Stomach (tissue), 9 donors: ENCODE measurements around the gene TIGD1. TPM values are rescaled to one million over a fixed set of nuclear protein-coding genes. Genes with fewer than 3 reads are reported as not detected.
A peak's percentile ranks its signal among the peaks of the same experiment; 100 is the strongest.

Experiments
- DNase-seq, 2 donors: peaks; one replicate each; pipeline versions ENCODE4 v3.0.0 to v3.0.0-alpha.2; 2013 to 2019
- H3K27ac ChIP-seq, 5 donors: fragments of 200-600 bp in 4 of 5; sonication (generic) in 4 of 5; one replicate each; pipeline ENCODE4 v1.5.1; 2013 to 2019; ENCODE audit warnings: mild to moderate bottlenecking in 1 of 5, moderate library complexity in 1 of 5
- H3K27me3 ChIP-seq, 3 donors: fragments of 200-600 bp; sonication (generic); one replicate each; pipeline ENCODE4 v1.5.1; 2017 to 2019; ENCODE audit warnings: mixed run types in 1 of 3
- H3K36me3 ChIP-seq, 4 donors: fragments of 200-600 bp; sonication (generic); 1 replicate in 3 of 4; 2 replicates in 1 of 4; pipeline ENCODE4 v1.5.1; 2016 to 2019
- H3K4me1 ChIP-seq, 4 donors: fragments of 200-600 bp; sonication (generic); one replicate each; pipeline ENCODE4 v1.5.1; 2016 to 2019
- H3K4me3 ChIP-seq, 4 donors: fragments of 200-600 bp; sonication (generic) in 3 of 4; one replicate each; pipeline ENCODE4 v1.5.1; 2016 to 2019; ENCODE audit warnings: mild to moderate bottlenecking in 1 of 4
- H3K9me3 ChIP-seq, 4 donors: fragments of 200-600 bp; sonication (generic); one replicate each; pipeline ENCODE4 v1.5.1; 2016 to 2019
- EP300 ChIP-seq: sonication (generic); formaldehyde crosslinking; IDR thresholded peaks from one replicate; pipeline ENCODE4 v1.6.1; 2017; ENCODE audit warnings: antibody characterized with exemption
- POLR2A ChIP-seq, 4 donors: fragments of 450-650 bp; IDR thresholded peaks; one replicate each; pipeline ENCODE4 v1.6.1; 2016; ENCODE audit warnings: antibody characterized with exemption in 4 of 4, control low read depth in 2 of 4, mild to moderate bottlenecking in 1 of 4, moderate library complexity in 1 of 4
- POLR2AphosphoS5 ChIP-seq, 3 donors: sonication (generic); formaldehyde crosslinking; IDR thresholded peaks; one replicate each; pipeline ENCODE4 v1.6.1; 2016; ENCODE audit warnings: antibody characterized with exemption in 3 of 3
- WGBS, 5 donors: extraction: QIAGEN DNeasy Blood & Tissue Kit in 3 of 5; methylation state at CpG; one replicate each; pipeline versions ENCODE4 v1.1.5 to v1.1.7; 2013 to 2018; 5-methylcytosine and 5-hydroxymethylcytosine counted together
- intact Hi-C: fragments of 100-400 bp; cut with DNase I; formaldehyde crosslinking; loops from one replicate; pipeline ENCODE4 v1.15.1; 2023; ENCODE audit warnings: low total_unique reads
- polyA plus RNA-seq, 3 donors: library from polyadenylated mRNA; stranded (reverse); fragments of 200-250 nt; gene quantifications; one replicate each; pipeline ENCODE4 v1.2.3, GENCODE V29; 2013
- total RNA-seq, 5 donors: library from RNA; depleted of rRNA; stranded (reverse); fragments of >200 nt; gene quantifications; one replicate each; pipeline versions ENCODE4 v1.1.0 to v1.2.3, GENCODE V29; 2014 to 2016
- TF ChIP-seq, protein P1 (sequence below), 7 experiments: fragments of 450-650 bp in 4 of 7; fragments of 200-600 bp in 3 of 7; sonication (generic) in 3 of 7; IDR thresholded peaks; one replicate each; pipeline ENCODE4 v1.5.1; 2016 to 2019; ENCODE audit warnings: antibody characterized with exemption in 7 of 7, control low read depth in 2 of 7, mild to moderate bottlenecking in 1 of 7
- donor health status: healthy with polysubstance abuse.
- donor health status: Bipolar disorder and iron deficiency.
- donor health status: healthy.

The TIGD1 gene
- total and polyA plus RNA-seq, 8 donors: 1.2 to 14.5 (median 6.1) TPM

DNA sequence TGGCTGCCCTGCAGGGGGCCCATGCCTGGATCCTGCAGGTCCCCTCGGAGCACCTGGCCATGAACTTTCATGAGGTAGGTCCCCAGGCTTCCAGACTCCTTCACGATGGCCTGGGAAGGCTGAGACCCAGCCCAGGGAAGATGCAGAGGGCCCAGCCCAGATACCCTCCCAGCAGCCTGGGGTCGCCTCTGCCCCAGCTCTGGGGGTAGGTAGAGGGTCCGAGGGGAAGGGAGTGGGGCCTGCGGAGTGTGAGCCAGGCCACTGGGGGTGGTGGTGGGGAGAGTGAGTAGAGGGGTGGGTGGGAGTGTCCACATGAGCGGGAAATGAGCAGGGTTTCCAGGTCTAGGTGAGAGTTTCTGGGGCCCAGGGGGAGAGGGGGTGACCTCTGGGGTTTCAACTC, 25.6 kb downstream of the TIGD1 start:
- Histone ChIP-seq H3K4me1 (peaks cover 34 to 47% (median 38%) of the 10 kb centered on the region in 4 donors), H3K27me3 (peaks cover 32 to 86% (median 68%) of the 10 kb centered on the region in 3 donors), H3K9me3 (no peaks in the 10 kb centered on the region), H3K27ac (no peak overlapping the region), H3K4me3 (no peak overlapping the region), H3K36me3 (no peaks in the 10 kb centered on the region)
- intact Hi-C loops: loop anchor here (5.0 kb wide), 1 partner anchor 87 kb away; no protein-coding TSS in a partner anchor
- DNase-seq: no peak
- TF ChIP-seq, protein P1, sequence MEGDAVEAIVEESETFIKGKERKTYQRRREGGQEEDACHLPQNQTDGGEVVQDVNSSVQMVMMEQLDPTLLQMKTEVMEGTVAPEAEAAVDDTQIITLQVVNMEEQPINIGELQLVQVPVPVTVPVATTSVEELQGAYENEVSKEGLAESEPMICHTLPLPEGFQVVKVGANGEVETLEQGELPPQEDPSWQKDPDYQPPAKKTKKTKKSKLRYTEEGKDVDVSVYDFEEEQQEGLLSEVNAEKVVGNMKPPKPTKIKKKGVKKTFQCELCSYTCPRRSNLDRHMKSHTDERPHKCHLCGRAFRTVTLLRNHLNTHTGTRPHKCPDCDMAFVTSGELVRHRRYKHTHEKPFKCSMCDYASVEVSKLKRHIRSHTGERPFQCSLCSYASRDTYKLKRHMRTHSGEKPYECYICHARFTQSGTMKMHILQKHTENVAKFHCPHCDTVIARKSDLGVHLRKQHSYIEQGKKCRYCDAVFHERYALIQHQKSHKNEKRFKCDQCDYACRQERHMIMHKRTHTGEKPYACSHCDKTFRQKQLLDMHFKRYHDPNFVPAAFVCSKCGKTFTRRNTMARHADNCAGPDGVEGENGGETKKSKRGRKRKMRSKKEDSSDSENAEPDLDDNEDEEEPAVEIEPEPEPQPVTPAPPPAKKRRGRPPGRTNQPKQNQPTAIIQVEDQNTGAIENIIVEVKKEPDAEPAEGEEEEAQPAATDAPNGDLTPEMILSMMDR (IDR thresholded peaks at IDR 0.05): no peak
- TF ChIP-seq POLR2AphosphoS5 (IDR thresholded peaks at IDR 0.05) (no peak), EP300 (no peak), POLR2A (IDR thresholded peaks at IDR 0.05) (no peak)
- WGBS, 5 donors: 66 to 79% (median 75%) methylated on average over 4 to 6 of the region's 6 CpGs

DNA sequence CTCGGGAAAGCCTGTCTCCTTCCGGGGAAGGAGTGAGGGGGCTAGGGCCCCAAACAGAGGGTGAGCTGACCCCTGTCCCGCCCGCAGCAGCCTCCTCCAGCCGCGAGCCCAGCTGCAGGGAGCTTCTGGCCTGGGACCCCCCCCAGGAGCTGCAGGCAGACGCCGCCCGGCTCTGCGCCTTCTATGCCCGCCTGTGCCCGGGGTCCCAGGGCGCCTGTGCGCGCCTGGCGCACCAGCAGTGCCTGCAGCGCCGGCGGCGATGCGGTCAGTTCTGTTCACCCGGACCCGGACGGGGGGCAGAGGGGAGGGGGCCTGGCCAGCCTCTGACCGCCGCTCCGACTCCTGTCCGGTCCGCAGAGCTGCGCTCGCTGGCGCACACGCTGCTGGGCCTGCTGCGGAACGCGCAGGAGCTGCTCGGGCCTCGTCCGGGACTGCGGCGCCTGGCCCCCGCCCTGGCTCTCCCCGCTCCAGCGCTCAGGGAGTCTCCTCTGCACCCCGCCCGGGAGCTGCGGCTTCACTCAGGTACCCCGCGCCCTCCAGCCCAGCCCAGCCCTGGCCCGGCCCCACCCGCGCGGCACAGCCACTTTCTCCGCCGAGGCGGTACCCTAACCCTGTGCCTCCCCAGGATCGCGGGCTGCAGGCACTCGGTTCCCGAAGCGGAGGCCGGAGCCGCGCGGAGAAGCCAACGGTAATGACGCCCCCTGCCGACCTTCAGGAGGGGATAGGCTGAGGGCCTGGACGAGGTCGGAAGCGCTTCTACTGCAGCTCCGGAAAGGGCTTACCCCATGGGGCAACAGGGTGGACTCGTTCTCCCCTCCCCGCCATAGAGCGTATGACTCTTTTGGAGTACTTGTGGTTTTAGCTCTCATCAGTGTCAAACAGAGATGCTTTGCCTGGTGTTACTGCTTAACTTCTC, 26.4 kb downstream of the TIGD1 start:
- peak; percentile 32 to 70 for DNase-seq
- no peaks in the 10 kb centered on the region for H3K36me3 ChIP-seq
- 2 to 3% (median 2%) methylated on average over 11 to 75 of the region's 75 CpGs for WGBS, 5 donors
- H3K27ac ChIP-seq: no peak overlapping the region
- no peaks in the 10 kb centered on the region for H3K9me3 ChIP-seq
- peak overlapping the region; percentile 24 to 50 (median 34) for H3K4me3 ChIP-seq
- peaks cover 34 to 47% (median 38%) of the 10 kb centered on the region in 4 donors for H3K4me1 ChIP-seq
- intact Hi-C loops: loop anchor here (5.0 kb wide), 1 partner anchor 87 kb away; no protein-coding TSS in a partner anchor
- peaks cover 32 to 94% (median 70%) of the 10 kb centered on the region in 3 donors for H3K27me3 ChIP-seq
- TF ChIP-seq POLR2AphosphoS5 (IDR thresholded peaks at IDR 0.05) (no peak), POLR2A (IDR thresholded peaks at IDR 0.05) (no peak), EP300 (no peak)
- TF ChIP-seq, protein P1 (IDR thresholded peaks at IDR 0.05): no peak

DNA sequence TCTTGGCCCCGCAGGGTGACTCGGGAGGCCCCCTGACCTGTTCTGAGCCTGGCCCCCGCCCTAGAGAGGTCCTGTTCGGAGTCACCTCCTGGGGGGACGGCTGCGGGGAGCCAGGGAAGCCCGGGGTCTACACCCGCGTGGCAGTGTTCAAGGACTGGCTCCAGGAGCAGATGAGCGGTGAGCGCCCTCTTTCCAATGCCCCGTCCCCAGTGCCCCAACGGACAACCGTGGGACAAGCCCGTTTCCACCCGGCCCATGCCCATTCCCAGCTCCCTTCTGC, 27.0 kb downstream of the TIGD1 start:
- H3K36me3 ChIP-seq: no peaks in the 10 kb centered on the region
- no peaks in the 10 kb centered on the region for H3K9me3 ChIP-seq
- no peak overlapping the region for H3K27ac ChIP-seq
- TF ChIP-seq POLR2A (IDR thresholded peaks at IDR 0.05): no peak
- TF ChIP-seq EP300: no peak
- TF ChIP-seq, protein P1 (IDR thresholded peaks at IDR 0.05): no peak
- TF ChIP-seq POLR2AphosphoS5 (IDR thresholded peaks at IDR 0.05): no peak
- WGBS, 5 donors: 6 to 21% (median 15%) methylated on average over 9 to 16 of the region's 16 CpGs
- no peak for DNase-seq
- peaks cover 34 to 47% (median 38%) of the 10 kb centered on the region in 4 donors for H3K4me1 ChIP-seq
- peaks cover 32 to 96% (median 70%) of the 10 kb centered on the region in 3 donors for H3K27me3 ChIP-seq
- intact Hi-C loops: loop anchor here (5.0 kb wide), 1 partner anchor 86 kb away; no protein-coding TSS in a partner anchor
- peak overlapping the region in 3 of 4 donors; percentile 34 to 50 (median 35) for H3K4me3 ChIP-seq

DNA sequence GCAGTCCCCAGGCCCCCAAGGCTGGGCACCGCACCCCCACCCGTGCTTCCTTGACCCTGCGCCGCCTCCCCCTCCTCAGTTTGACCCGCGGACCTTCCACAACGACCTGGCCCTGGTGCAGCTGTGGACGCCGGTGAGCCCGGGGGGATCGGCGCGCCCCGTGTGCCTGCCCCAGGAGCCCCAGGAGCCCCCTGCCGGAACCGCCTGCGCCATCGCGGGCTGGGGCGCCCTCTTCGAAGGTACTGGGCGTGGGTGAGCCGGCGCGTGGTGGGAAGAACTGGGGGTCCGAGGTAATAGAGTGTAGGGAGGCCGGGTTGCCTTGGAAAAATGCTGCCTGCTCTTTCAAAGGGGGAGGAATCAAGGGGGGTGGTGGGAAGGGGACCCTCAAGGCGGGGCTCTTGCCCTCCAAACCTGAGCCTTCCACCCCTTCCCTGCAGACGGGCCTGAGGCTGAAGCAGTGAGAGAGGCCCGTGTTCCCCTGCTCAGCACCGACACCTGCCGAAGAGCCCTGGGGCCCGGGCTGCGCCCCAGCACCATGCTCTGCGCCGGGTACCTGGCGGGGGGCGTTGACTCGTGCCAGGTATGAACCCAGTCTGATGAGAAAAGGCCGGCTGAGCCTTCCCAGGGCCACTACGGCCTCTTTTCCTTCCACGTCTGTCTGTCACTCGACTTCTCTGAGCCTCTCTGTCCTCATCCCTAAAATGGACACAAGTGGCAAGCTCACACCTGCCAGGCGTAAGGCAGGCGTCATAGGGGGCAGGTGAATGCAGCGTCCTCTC, 27.5 kb downstream of the TIGD1 start:
- DNase-seq: no peak
- no peak for TF ChIP-seq POLR2A (IDR thresholded peaks at IDR 0.05)
- no peak for TF ChIP-seq POLR2AphosphoS5 (IDR thresholded peaks at IDR 0.05)
- TF ChIP-seq, protein P1 (IDR thresholded peaks at IDR 0.05): no peak
- TF ChIP-seq EP300: no peak
- intact Hi-C loops: loop anchor here (5.0 kb wide), 1 partner anchor 86 kb away; no protein-coding TSS in a partner anchor
- 15 to 32% (median 19%) methylated on average over 17 to 46 of the region's 46 CpGs for WGBS, 5 donors
- Histone ChIP-seq H3K4me3 (peak overlapping the region in 3 of 4 donors; percentile 26 to 49 (median 37)), H3K36me3 (no peaks in the 10 kb centered on the region), H3K4me1 (peaks cover 34 to 47% (median 38%) of the 10 kb centered on the region in 4 donors), H3K27me3 (peaks cover 32 to 96% (median 70%) of the 10 kb centered on the region in 3 donors), H3K27ac (no peak overlapping the region), H3K9me3 (no peaks in the 10 kb centered on the region)
